ENCODE data around the gene ENTR1. TPM values are rescaled to one million over a fixed set of nuclear protein-coding genes. Genes with fewer than 3 reads are reported as not detected.
A peak's percentile ranks its signal among the peaks of the same experiment; 100 is the strongest.

Gene ENTR1
- total and polyA plus RNA-seq, 2 of the 13 experiments (the other 11 are each of a cell fraction or from before 2014, with no cell fraction given) = 70.1 to 76.4 TPM

DNA sequence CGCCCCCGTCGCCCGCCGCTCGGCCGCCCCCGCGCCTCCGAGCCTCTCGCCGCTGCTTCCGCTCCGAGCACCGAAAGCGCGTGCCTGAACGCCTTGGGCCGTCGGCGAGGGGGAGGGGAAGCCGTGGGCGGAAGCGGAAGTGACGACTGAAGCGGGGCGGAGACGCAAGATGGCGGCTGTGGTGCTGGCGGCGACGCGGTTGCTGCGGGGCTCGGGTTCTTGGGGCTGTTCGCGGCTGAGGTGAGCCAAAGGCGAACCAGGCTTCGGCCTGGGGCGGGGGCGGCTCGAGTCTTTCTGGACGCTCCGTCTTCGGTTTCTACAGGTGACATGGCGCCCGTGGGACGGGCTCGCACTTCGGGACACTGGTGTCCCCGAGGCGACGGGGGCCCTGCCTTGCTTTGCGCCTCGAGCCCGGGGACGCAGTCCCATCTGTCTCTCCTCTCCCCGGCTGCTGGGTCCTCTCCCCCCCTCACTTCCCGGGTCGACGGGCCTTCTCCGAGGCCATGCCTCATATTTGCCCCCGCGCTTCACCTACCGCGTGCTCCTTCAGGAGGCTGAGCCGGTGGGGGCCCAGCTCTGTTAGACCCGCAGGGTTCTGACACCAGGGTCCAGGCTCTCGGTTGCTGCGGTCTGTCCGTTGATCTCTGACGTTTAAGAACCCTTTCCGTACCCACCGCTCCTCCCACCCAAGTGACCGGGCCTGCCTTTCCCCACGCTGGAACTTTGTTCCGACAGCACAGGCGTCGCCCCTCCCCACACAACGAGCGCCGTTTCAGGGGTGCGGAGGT, at the start of gene ENTR1, which contains the start of gene PMPCA (continued):
- TF ChIP-seq ZNF382 (CRISPR knock-in tag; IDR thresholded peaks at IDR 0.05; ENCODE audit: borderline replicate concordance) = no peak
- peak; percentile 78; the same call in 1 of the 2 replicates for TF ChIP-seq HDAC2 (CRISPR knock-in tag; IDR thresholded peaks at IDR 0.05)
- TF ChIP-seq ZNF749 (CRISPR knock-in tag; IDR thresholded peaks at IDR 0.05; ENCODE audit: borderline replicate concordance) = 0 out of 2 replicates have a peak, but pooled peaks have one; percentile 31
- 0 out of 2 replicates have a peak, but pooled peaks have one; percentile 26 for TF ChIP-seq NCOA2 (CRISPR knock-in tag; IDR thresholded peaks at IDR 0.05)
- TF ChIP-seq ZNF225 (CRISPR knock-in tag; IDR thresholded peaks at IDR 0.05) = no peak; the same call in 1 of the 2 replicates
- TF ChIP-seq MAFK (conservative IDR thresholded peaks at IDR 0.05 in 1 of 2, IDR thresholded peaks at IDR 0.05 in 1 of 2; ENCODE audit: low read length in 2 of 2) = no peak
- no peak for TF ChIP-seq ZNF660 (CRISPR knock-in tag; IDR thresholded peaks at IDR 0.05; ENCODE audit: borderline replicate concordance, low read depth)
- no peak for TF ChIP-seq ZNF672 (CRISPR knock-in tag; IDR thresholded peaks at IDR 0.05)
- TF ChIP-seq HOXA9 (CRISPR knock-in tag; IDR thresholded peaks at IDR 0.05; ENCODE audit: borderline replicate concordance) = peak; percentile 74; the same call in 1 of the 2 replicates
- TF ChIP-seq MYC (CRISPR knock-in tag; IDR thresholded peaks at IDR 0.05; ENCODE audit: borderline replicate concordance) = peak; percentile 94
- TF ChIP-seq TFAP4 (IDR thresholded peaks at IDR 0.05; ENCODE audit: borderline replicate concordance, low read depth) = no peak
- peak; percentile 37; the same call in 1 of the 2 replicates for TF ChIP-seq NR0B2 (CRISPR knock-in tag; IDR thresholded peaks at IDR 0.05)
- peak; percentile 95 for TF ChIP-seq ZBTB2 (CRISPR knock-in tag; IDR thresholded peaks at IDR 0.05; ENCODE audit: low read depth)
- TF ChIP-seq RERE (CRISPR knock-in tag; IDR thresholded peaks at IDR 0.05; ENCODE audit: low read depth) = 0 out of 2 replicates have a peak, but pooled peaks have one; percentile 31
- TF ChIP-seq, protein P1, sequence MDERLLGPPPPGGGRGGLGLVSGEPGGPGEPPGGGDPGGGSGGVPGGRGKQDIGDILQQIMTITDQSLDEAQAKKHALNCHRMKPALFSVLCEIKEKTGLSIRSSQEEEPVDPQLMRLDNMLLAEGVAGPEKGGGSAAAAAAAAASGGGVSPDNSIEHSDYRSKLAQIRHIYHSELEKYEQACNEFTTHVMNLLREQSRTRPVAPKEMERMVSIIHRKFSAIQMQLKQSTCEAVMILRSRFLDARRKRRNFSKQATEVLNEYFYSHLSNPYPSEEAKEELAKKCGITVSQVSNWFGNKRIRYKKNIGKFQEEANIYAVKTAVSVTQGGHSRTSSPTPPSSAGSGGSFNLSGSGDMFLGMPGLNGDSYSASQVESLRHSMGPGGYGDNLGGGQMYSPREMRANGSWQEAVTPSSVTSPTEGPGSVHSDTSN (CRISPR knock-in tag; IDR thresholded peaks at IDR 0.05) = no peak
- TF ChIP-seq ZBTB25 (CRISPR knock-in tag; IDR thresholded peaks at IDR 0.05) = peak; percentile 92

Measured in HepG2 (cell line).